ENCODE measurements around the gene SLC34A1.
A peak's percentile ranks its signal among the peaks of the same experiment; 100 is the strongest.

The SLC34A1 gene

DNA sequence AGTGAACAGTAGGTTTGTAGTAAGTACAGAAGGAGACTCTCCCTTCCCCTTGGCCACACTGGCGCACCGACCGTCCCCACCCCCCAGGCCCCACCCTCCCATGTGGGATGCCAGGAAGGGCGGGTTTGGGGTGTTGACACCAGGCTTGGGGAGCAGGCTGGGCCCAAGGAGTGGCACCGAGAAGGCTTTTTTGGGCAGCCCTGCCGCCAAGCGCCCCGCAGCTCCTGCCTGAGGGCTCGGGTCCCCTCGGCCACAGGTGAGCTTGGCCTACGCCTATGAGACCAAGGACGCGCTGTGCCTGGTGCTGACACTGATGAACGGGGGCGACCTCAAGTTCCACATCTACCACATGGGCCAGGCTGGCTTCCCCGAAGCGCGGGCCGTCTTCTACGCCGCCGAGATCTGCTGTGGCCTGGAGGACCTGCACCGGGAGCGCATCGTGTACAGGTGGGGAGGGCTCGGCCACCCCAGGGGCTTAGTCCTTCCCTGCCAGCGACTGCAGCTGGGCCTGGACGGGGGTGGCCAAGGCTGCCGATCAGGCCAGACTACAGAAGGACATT, 49.5 kb downstream of the SLC34A1 start:
- DNase-seq: no peak

DNA sequence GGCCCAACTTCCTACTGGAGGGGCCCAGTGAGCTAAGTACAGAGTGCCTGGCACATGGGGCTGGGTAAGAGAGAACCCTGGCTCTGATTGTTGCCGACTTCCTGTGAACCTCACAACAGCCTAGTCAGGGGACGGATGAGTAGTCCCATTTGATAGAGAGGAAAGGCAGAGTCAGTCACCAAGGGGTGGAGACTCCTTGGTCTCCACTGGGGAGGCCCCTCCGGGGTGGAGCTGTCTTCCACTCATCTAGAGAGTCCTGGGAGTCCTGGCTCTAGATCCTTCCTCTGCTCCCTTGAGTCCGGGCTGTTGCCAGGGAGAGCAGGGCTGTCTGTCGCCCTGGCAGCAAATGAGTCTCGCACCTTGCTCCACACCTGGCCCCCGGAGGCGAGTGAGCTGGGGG, 50.2 kb downstream of the SLC34A1 start:
- no peak for DNase-seq

GRCh38 chr5:177434942-177435738, 50.9 kb downstream of the SLC34A1 start:
- DNase-seq: no peak

DNA sequence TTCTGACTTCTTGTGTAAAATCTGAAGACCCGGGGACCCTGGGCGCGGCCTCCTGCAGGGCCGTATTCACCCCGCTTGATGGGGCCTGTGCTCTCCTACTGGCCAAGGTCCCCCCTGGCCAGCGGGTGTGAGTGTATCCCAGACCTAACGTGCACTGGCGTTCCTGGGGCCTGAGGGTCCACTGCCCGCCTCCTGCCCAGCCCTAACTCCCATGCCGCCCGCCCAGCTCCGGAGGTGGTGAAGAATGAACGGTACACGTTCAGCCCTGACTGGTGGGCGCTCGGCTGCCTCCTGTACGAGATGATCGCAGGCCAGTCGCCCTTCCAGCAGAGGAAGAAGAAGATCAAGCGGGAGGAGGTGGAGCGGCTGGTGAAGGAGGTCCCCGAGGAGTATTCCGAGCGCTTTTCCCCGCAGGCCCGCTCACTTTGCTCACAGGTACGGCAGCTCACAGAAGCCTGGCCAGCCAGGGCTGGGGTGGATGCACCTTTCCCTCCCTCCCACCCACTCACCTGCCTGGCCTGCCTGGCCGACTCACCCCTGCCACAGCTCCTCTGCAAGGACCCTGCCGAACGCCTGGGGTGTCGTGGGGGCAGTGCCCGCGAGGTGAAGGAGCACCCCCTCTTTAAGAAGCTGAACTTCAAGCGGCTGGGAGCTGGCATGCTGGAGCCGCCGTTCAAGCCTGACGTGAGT, 51.8 kb downstream of the SLC34A1 start:
- no peak for DNase-seq

- no peak for DNase-seq
Measured at GRCh38 chr5:177437623-177438022, 53.4 kb downstream of the SLC34A1 start.

DNA sequence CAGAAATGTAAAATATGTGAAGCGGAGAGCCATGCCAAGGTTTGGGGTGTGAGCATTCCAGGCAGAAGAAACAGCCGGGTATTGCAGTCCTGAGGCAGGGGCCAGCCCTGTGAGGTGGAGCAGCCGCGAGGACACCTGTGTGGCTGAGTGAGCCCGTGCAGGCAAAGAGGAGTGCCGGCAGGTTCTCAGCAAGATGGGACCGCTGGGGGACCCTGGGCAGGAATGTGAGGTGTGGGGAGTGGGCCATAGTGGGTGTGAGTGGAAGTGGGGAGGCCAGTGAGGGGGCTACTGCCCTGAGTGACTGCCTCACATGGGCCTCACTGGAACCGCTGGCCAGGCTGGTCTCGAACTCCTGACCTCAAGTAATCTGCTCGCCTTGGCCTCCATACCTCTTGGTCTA, 54.2 kb downstream of the SLC34A1 start:
- no peak for DNase-seq

- DNase-seq: no peak
Measured at GRCh38 chr5:177439518-177440053, 55.4 kb downstream of the SLC34A1 start.

DNA sequence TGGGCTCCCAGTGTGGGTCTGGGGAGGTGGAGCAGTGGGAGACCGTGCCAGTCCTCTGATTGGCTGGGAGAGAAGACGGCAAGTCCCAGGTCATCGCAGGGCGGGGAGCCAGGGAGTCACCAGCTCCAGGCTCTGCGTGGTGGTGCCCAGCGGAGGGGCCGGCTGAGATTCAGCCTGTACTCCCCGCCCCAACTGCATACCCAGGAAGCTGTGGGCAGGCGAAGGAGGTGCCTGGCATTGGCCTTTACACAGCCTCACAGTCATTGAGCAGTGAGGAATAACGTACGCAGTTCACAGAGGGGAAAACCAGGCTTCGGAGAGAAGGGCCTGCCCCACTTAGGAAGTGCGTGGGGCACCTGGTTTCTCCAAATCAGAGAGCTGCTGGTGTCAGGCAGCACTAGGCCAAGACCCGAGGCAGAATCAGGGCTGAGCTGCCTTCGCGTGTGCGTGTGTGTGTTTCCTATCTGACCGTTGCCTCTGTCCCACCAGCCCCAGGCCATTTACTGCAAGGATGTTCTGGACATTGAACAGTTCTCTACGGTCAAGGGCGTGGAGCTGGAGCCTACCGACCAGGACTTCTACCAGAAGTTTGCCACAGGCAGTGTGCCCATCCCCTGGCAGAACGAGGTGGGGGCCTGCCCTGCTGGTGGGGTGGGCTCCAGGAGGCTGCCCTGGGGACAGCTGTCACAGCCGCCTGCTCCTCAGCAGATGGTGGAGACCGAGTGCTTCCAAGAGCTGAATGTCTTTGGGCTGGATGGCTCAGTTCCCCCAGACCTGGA, 56.2 kb downstream of the SLC34A1 start:
- DNase-seq: no peak

DNA sequence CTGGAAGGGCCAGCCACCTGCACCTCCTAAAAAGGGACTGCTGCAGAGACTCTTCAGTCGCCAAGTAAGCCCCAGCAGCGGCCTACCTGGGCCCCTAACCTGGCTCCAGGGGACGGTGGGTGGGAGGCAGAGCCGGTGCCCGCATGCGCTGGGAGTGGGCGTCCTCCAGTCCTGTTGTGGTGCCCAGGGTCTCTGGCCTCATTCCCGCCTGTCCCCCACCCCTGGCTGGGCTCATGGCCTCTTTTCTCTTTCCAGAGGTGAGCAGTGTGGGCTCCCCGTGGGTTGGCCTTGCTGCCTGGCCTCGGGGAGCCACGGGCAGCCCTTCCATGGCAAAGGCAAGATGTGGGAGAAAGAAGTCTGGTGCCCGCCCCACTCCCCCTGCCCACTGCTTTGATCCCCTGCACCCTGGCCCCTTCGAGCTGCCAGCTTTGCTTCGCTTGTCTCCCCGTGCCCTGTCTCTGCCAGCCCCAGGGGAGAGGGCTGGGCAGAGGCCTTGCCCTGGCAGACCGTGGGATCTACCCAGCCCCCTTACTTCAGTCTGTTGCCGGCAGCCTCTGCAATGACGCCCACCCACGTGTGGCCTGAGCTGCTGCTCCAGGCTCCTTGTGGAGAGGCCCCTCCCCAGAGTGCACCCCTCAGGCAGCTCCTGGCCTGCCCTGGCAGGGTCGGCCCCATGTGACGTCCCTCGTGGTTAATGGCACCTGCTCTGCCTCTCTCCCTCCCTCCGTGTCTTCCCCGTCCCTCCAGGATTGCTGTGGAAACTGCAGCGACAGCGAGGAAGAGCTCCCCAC, 57.0 kb downstream of the SLC34A1 start:
- DNase-seq: no peak

DNA sequence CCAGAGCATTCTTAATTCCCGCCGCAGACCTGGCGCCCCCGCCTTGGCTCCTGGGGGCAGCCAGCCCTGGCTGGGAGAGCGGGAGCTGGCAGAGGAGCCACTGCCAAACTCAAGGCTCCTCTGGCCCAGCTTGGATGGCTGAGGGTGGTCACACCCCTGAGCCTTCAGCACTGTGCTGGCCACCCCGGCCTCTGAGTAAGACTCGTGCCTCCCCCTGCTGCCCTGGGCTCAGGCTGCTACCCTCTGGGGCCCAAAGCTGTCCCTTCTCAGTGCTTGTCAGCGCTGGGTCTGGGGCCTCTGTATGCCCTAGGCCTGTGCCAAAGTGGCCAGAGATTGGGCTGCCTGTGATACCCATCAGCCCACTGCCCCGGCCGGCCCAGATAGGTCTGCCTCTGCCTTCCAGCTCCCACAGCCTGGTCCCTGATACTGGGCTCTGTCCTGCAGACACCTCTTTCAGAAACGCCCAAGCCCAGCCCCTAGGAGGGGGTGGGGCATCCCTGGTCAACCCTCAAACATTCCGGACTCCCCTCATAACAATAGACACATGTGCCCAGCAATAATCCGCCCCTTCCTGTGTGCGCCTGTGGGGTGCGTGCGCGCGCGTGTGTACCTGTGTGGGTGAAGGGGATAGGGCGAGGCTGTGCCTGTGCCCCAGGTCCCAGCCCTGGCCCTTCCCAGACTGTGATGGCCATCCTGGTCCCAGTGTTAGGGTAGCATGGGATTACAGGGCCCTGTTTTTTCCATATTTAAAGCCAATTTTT, 58.0 kb downstream of the SLC34A1 start:
- no peak for DNase-seq

GRCh38 chr5:177443144-177443983, 59.1 kb downstream of the SLC34A1 start:
- no peak for DNase-seq

DNA sequence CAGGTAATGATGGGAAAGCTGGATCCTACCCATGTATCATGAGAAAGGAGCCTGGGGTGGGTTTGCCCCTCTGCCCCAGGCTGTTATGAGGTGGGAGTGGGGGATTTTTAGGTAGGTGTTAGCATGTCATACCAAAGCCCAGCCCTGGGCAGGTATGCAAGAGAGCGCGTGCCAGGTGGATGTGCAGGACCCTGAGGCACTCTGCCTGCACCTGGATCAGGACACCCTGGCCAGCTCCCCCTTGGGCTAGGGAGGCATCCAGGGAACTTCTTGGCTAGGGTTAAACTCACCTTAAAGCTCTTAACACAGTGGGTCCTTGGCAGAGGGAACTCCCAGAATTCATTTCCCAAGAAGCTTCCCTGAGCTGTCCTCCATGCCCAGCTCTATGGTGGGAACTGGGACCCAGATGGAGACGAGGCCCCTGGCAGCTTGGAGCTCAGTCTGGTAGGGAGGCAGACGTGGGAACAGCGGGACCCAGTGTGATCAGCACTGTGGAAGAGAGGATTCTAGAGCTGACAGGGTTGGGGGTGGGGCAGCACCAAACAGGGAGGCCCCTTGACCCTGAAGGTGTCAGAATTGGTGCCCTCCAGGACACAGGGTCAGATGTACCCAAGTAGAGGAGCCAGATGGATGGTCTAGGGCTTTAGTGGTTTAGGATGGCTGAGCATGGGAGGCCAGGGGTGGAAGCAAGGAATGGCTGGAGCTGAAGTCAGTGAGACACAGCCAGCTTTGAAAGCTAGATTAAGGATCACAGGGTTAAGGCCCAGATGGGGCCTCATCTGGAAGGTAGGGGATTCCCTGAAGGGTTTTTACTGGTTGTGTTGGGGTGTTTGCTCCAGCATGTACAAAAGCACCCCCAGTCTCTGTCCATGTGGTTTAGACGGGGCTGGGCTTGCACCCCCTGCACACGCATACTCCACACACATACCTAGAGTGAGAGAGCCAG, 60.1 kb downstream of the SLC34A1 start:
- DNase-seq: peak; percentile 31

- DNase-seq: peak; percentile 48
Measured at GRCh38 chr5:177445052-177445916, 61.0 kb downstream of the SLC34A1 start.

- no peak for DNase-seq
Measured at GRCh38 chr5:177445917-177446199, 61.6 kb downstream of the SLC34A1 start.

GRCh38 chr5:177446200-177447065, 62.2 kb downstream of the SLC34A1 start, which contains the start of gene PRR7:
TSS of gene PRR7 (plus strand) at chr5:177446814. CDS start at chr5:177455068, 8,254 bp downstream.
- DNase-seq: peak; percentile 76

DNA sequence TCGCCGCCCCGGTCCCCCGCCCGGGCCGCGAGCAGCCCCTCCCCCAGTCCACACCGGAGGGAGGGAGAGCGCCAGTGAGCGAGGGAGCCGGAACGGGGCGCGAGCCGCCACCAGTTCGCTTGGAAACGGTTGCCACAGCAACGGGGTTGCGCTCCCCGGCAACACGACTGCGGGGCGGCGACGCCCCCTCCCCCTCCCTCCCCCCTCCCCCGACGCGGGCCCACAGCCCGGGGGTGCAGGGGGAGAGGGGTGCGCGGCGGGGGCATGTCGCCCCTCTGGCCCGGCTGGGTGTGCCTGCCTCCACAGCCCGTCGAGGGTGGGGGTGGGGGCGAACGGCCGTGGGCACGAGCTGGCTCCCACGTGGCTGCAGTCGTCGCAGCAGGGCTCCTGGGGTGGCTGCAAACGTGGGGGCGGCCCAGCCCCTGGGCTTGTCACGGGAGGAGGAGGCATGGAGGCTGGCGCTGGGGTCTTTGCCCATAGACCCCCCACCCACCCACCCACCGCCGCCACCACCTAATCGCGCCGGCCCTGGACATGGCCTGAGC, 62.9 kb downstream of the SLC34A1 start:
- DNase-seq: peak; percentile 61

Data from OCI-M1 (cell line).